Activated T-cell treated with anti-CD3 and anti-CD28 coated beads, Interleukin-2, amount 50 U/mL, for 4 hours (primary cell): ENCODE data around the gene BRINP3. TPM values are rescaled to one million over a fixed set of nuclear protein-coding genes. Genes with fewer than 3 reads are reported as not detected.
"Not testable (repeated sequence)": the region's sequence is repeated elsewhere in the genome, so short reads cannot be mapped to it uniquely, and the experiment has no call there.

Experiments
- ATAC-seq, 2 donors: fragments of 200-7000 bp; cut with Tn5 transposase; one replicate each; pipeline ENCODE4 v1.10.0; 2021
- DNase-seq: peaks from one replicate; pipeline ENCODE4 v3.0.0-alpha.2; 2020
- H3K27me3 Mint-ChIP-seq: one replicate; pipeline ENCODE4 v1.8.0; 2021; ENCODE audit warnings: low read depth, mixed read lengths
- H3K36me3 Mint-ChIP-seq: one replicate; pipeline ENCODE4 v1.8.0; 2022; ENCODE audit warnings: mixed read lengths; ENCODE audit not compliant: insufficient read depth
- H3K4me1 Mint-ChIP-seq: one replicate; pipeline ENCODE4 v1.8.0; 2021; ENCODE audit warnings: low read depth, mixed read lengths
- H3K4me3 Mint-ChIP-seq: one replicate; pipeline ENCODE4 v1.8.0; 2021; ENCODE audit warnings: mild to moderate bottlenecking, moderate library complexity, mixed read lengths
- H3K9me3 Mint-ChIP-seq: one replicate; pipeline ENCODE4 v1.8.0; 2021; ENCODE audit warnings: mixed read lengths
- total RNA-seq, 3 donors: library from RNA; stranded (reverse); gene quantifications; one replicate each; pipeline ENCODE4 v1.2.1, GENCODE V29; 2021

The BRINP3 gene
- total RNA-seq, 3 donors from 2014 or later: not detected

- Mint-ChIP-seq H3K36me3 (no peaks in the 10 kb centered on the region), H3K4me1 (no peaks in the 10 kb centered on the region), H3K4me3 (no peak overlapping the region), H3K27me3 (no peaks in the 10 kb centered on the region), H3K9me3 (peaks cover 6% of the 10 kb centered on the region)
- DNase-seq (no peak), ATAC-seq (no peak)
These were observed 350.9 kb downstream of the BRINP3 start for GRCh38 chr1:190126728-190127127.

GRCh38 chr1:190124068-190124467, 353.6 kb downstream of the BRINP3 start:
- Mint-ChIP-seq H3K9me3 (peaks cover 6% of the 10 kb centered on the region), H3K4me3 (no peak overlapping the region), H3K4me1 (no peaks in the 10 kb centered on the region), H3K36me3 (no peaks in the 10 kb centered on the region), H3K27me3 (no peaks in the 10 kb centered on the region)
- DNase-seq (no peak), ATAC-seq (no peak)

DNA sequence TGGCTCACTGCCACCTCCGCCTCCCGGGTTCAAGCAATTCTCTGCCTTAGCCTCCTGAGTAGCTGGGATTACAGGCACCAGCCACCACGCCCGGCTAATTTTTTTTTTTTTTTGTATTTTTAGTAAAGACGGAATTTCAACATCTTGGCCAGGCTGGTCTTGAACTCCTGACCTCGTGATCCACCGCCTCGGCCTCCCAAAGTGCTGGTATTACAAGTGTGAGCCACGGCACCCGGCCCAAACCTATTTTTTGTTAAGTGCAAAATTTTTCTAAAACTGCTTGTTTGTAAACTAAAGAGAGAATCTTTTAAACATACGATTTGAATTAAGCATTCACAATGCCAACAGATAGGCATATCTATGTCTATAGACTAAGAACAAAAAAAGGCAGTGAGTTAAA, 357.1 kb downstream of the BRINP3 start:
- H3K9me3 Mint-ChIP-seq, H3K4me1 Mint-ChIP-seq, ATAC-seq, DNase-seq, H3K4me3 Mint-ChIP-seq, H3K36me3 Mint-ChIP-seq, H3K27me3 Mint-ChIP-seq: not testable (repeated sequence)

GRCh38 chr1:190119683-190120082, 358.0 kb downstream of the BRINP3 start:
- Mint-ChIP-seq H3K4me1 (no peaks in the 10 kb centered on the region), H3K4me3 (no peak overlapping the region), H3K9me3 (no peaks in the 10 kb centered on the region), H3K27me3 (no peaks in the 10 kb centered on the region), H3K36me3 (no peaks in the 10 kb centered on the region)
- no peak for DNase-seq
- no peak for ATAC-seq

- H3K4me1 Mint-ChIP-seq: no peaks in the 10 kb centered on the region
- ATAC-seq: no peak
- no peak overlapping the region for H3K4me3 Mint-ChIP-seq
- no peaks in the 10 kb centered on the region for H3K27me3 Mint-ChIP-seq
- no peaks in the 10 kb centered on the region for H3K36me3 Mint-ChIP-seq
- H3K9me3 Mint-ChIP-seq: no peaks in the 10 kb centered on the region
- DNase-seq: no peak
These were observed 360.7 kb downstream of the BRINP3 start for GRCh38 chr1:190116921-190117320.

- ATAC-seq: no peak
These were observed 372.7 kb downstream of the BRINP3 start for GRCh38 chr1:190104961-190105360.

DNA sequence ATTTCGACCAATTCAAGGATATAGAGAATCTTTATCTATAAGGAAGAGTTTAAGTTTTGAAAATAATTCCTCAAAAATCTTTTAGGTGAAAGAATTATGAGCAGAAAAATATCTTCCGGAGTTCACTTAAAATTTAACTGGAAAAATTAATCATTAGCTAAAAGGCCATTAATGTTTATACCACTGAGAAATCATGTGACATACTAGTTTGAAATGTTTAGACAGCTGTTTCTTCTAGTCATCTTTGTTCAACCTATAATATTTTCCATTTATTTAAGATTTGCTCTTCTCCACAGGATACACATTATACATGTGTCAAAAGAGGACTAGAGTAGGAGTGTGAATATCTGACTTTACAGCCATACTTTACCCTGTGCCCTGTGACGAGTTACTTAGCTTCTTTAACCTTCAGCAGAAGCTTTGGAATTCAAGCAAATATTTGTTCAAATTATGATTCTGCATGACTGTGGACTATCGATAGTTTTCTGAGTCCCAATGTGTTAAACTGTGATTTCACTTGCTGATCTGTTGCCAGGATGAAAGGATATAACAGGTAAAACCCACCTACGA, 374.8 kb downstream of the BRINP3 start:
- Mint-ChIP-seq H3K36me3 (no peaks in the 10 kb centered on the region), H3K4me3 (no peak overlapping the region), H3K9me3 (peaks cover 10% of the 10 kb centered on the region), H3K4me1 (no peaks in the 10 kb centered on the region), H3K27me3 (no peaks in the 10 kb centered on the region)
- ATAC-seq (no peak), DNase-seq (no peak)

More at GRCh38 chr1:190104961-190105360, 372.7 kb downstream of the BRINP3 start:
- Mint-ChIP-seq H3K9me3 (peaks cover 9% of the 10 kb centered on the region), H3K27me3 (no peaks in the 10 kb centered on the region), H3K36me3 (no peaks in the 10 kb centered on the region), H3K4me3 (no peak overlapping the region), H3K4me1 (no peaks in the 10 kb centered on the region)
- DNase-seq: no peak

- H3K36me3 Mint-ChIP-seq: no peaks in the 10 kb centered on the region
These were observed 375.9 kb downstream of the BRINP3 start for GRCh38 chr1:190101756-190102155.

GRCh38 chr1:190098756-190099155, 378.9 kb downstream of the BRINP3 start:
- Mint-ChIP-seq H3K9me3 (peaks cover 4% of the 10 kb centered on the region), H3K36me3 (no peaks in the 10 kb centered on the region), H3K4me1 (no peaks in the 10 kb centered on the region), H3K4me3 (no peak overlapping the region), H3K27me3 (no peaks in the 10 kb centered on the region)
- ATAC-seq (no peak), DNase-seq (no peak)

More at GRCh38 chr1:190101756-190102155, 375.9 kb downstream of the BRINP3 start:
- no peak overlapping the region for H3K4me3 Mint-ChIP-seq
- H3K9me3 Mint-ChIP-seq: peaks cover 4% of the 10 kb centered on the region
- no peak for ATAC-seq
- no peaks in the 10 kb centered on the region for H3K27me3 Mint-ChIP-seq
- no peaks in the 10 kb centered on the region for H3K4me1 Mint-ChIP-seq
- no peak for DNase-seq

DNA sequence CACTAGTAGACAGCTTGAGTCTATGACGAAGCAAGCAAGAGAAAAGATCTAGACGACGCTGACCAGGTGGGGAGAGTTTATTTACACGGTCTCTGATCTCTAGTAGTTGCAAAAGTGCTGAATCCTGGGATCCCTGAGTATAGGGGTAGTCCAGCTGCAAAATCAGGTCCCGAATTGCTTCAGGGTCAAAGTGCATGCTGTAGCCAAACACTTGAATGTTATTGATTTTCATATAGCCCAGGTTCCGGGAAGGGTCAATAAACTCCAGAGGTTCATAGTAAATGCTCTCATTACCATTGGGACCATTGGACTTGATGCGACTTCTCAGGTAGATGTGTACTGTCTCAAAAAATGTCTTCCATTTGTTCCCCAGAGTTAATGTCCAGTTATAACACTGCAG, 379.6 kb downstream of the BRINP3 start:
- no peak for DNase-seq
- no peak overlapping the region for H3K4me3 Mint-ChIP-seq

DNA sequence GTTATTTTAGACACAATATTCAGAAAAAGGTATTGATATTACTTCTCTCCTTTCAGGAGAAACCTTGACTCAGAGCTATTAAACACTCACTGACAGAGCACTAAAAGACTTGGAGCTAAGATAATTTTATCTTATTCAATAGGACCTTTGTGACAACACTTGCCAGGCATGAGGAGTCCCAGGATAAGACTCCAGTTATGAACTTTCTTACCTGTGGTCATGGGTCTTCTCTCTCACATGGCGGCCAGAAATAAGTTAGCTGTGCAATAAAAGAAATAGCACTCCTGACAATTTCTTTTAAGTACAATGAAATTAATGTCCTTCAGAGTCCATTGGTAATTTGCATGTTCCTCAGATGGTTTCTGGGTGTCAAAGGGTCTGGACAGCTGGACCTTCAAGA, 382.1 kb downstream of the BRINP3 start:
- H3K9me3 Mint-ChIP-seq: peaks cover 8% of the 10 kb centered on the region
- no peaks in the 10 kb centered on the region for H3K36me3 Mint-ChIP-seq
- no peaks in the 10 kb centered on the region for H3K4me1 Mint-ChIP-seq
- ATAC-seq (no peak), DNase-seq (no peak)
- no peaks in the 10 kb centered on the region for H3K27me3 Mint-ChIP-seq
- H3K4me3 Mint-ChIP-seq: no peak overlapping the region

More for the DNA sequence above, 379.6 kb downstream of the BRINP3 start:
- Mint-ChIP-seq H3K36me3 (no peaks in the 10 kb centered on the region), H3K4me1 (no peaks in the 10 kb centered on the region), H3K9me3 (peaks cover 4% of the 10 kb centered on the region), H3K27me3 (no peaks in the 10 kb centered on the region)
- no peak for ATAC-seq

GRCh38 chr1:190084552-190084951, 393.1 kb downstream of the BRINP3 start:
- DNase-seq (no peak), ATAC-seq (no peak)
- peaks cover 8% of the 10 kb centered on the region for H3K9me3 Mint-ChIP-seq
- H3K4me1 Mint-ChIP-seq: no peaks in the 10 kb centered on the region
- H3K4me3 Mint-ChIP-seq: no peak overlapping the region
- H3K27me3 Mint-ChIP-seq: no peaks in the 10 kb centered on the region
- no peaks in the 10 kb centered on the region for H3K36me3 Mint-ChIP-seq

DNA sequence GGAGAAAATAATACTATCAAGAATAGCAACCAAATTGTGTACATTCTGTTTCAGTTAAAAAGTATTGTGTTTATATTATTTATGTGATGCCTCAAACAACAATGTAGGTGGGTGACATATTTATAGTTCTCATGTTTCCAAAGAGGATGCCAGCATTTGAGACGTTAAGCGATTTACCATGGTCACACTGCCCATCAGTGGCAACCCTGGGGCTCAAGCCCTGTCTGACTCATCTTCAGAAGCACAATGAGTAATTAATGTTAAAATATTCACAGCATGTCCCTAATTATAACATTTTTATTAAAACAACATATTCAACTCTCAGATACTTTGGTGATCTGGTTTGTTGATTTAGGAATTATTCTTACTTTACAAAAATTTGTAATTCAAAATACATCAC, 409.4 kb downstream of the BRINP3 start:
- H3K27me3 Mint-ChIP-seq: no peaks in the 10 kb centered on the region
- ATAC-seq (no peak), DNase-seq (no peak)
- peaks cover 3% of the 10 kb centered on the region for H3K9me3 Mint-ChIP-seq
- no peaks in the 10 kb centered on the region for H3K36me3 Mint-ChIP-seq
- no peak overlapping the region for H3K4me3 Mint-ChIP-seq
- no peaks in the 10 kb centered on the region for H3K4me1 Mint-ChIP-seq

DNA sequence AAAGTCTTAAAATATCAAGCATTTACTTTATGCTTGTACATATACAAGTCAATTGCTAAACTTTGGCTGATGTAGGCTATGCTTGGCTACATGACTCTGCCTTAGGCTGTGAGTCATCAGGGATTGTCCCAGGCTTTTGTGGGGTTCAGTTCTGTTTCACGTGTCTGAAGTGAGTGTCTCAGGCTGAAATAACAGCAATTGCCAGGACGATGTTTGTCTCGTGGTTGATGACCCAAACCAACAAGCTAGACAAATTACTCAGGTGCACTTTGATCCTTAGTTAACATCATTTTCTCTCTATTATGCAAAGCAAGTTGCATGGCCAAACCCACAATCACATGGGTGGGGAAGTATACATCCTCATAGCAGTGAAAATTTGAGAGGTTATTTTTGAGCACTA, 410.1 kb downstream of the BRINP3 start:
- peaks cover 3% of the 10 kb centered on the region for H3K9me3 Mint-ChIP-seq
- H3K4me1 Mint-ChIP-seq: no peaks in the 10 kb centered on the region
- DNase-seq (no peak), ATAC-seq (no peak)
- H3K27me3 Mint-ChIP-seq: no peaks in the 10 kb centered on the region
- no peak overlapping the region for H3K4me3 Mint-ChIP-seq
- no peaks in the 10 kb centered on the region for H3K36me3 Mint-ChIP-seq

DNA sequence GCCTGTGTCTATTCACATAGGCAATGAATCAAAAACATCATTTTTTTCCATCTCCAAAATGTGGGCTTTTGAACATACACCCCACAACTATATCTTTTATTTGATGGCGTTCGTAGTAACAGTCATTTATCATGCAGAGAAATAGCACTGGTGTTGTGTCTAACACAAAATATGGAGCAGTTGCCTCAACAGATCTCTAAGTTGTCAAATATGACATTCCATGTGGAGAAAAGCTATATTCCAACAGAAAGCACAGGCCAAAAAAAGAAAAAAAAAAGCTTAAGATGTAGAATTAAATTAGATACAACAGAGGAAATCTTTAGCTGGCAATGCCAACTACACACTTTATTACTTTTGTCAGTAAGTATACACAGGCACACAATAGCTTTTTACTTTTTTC, 411.7 kb downstream of the BRINP3 start:
- H3K36me3 Mint-ChIP-seq: no peaks in the 10 kb centered on the region
- no peak for DNase-seq
- no peak for ATAC-seq
- H3K4me3 Mint-ChIP-seq: no peak overlapping the region
- no peaks in the 10 kb centered on the region for H3K4me1 Mint-ChIP-seq
- no peaks in the 10 kb centered on the region for H3K27me3 Mint-ChIP-seq
- peaks cover 3% of the 10 kb centered on the region for H3K9me3 Mint-ChIP-seq

DNA sequence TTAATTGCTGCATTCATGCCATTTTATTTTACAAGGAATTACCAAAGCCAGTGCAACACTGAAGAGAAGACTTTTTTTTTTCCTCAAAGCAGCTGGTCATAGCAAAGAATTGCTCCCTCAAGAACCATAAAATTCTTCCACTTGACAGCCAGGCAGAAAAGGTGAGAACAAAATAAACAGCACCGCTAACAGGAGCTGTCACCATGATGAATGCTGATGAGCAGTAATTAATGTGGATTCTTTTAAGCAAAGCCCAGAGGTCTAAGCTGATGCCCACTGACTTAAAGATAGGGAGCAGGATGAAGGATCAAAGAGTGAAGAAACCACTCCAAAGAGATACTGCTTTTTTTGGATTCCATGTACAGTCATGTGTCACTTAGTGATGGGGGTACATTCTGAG, 428.4 kb downstream of the BRINP3 start:
- H3K4me3 Mint-ChIP-seq: no peak overlapping the region
- DNase-seq: no peak
- H3K27me3 Mint-ChIP-seq: no peaks in the 10 kb centered on the region
- H3K9me3 Mint-ChIP-seq: peaks cover 8% of the 10 kb centered on the region
- H3K36me3 Mint-ChIP-seq: no peaks in the 10 kb centered on the region
- no peak for ATAC-seq
- H3K4me1 Mint-ChIP-seq: no peaks in the 10 kb centered on the region
